Small intestine (tissue), 7 donors: ENCODE data around the gene EFTUD2. TPM values are rescaled to one million over a fixed set of nuclear protein-coding genes. Genes with fewer than 3 reads are reported as not detected.

Experiments used
- DNase-seq, 2 donors: peaks; one replicate each; pipeline versions ENCODE4 v3.0.0 to v3.0.0-alpha.2; 2013
- FAIRE-seq: peaks from 2 replicates; lab custom pipeline; 2012; peaks lifted over from hg19 to GRCh38; lab: Jason Lieb, UNC
- H3K27ac ChIP-seq, 3 donors: one replicate each; pipeline ENCODE4 v1.5.1; 2013; ENCODE audit warnings: low read length in 2 of 3, mild to moderate bottlenecking in 2 of 3, control low read depth in 1 of 3, inconsistent platforms in 1 of 3, low read depth in 1 of 3, moderate library complexity in 1 of 3
- H3K27me3 ChIP-seq, 3 donors: one replicate each; pipeline ENCODE4 v1.6.1; 2013; ENCODE audit warnings: low read length in 3 of 3, inconsistent platforms in 1 of 3; ENCODE audit not compliant: control insufficient read depth in 3 of 3, insufficient read depth in 3 of 3
- H3K36me3 ChIP-seq, 3 donors: one replicate each; pipeline ENCODE4 v1.6.1; 2013; ENCODE audit warnings: low read length in 3 of 3, inconsistent platforms in 1 of 3, low read depth in 1 of 3, mild to moderate bottlenecking in 1 of 3, moderate library complexity in 1 of 3; ENCODE audit not compliant: control insufficient read depth in 3 of 3, insufficient read depth in 2 of 3
- H3K4me1 ChIP-seq, 3 donors: one replicate each; pipeline ENCODE4 v1.6.1; 2013; ENCODE audit warnings: low read length in 2 of 3, inconsistent platforms in 1 of 3, low read depth in 1 of 3, mild to moderate bottlenecking in 1 of 3, moderate library complexity in 1 of 3; ENCODE audit not compliant: control insufficient read depth in 3 of 3, insufficient read depth in 2 of 3
- H3K4me3 ChIP-seq, 3 donors: one replicate each; pipeline ENCODE4 v1.5.1; 2013; ENCODE audit warnings: low read length in 3 of 3, control low read depth in 1 of 3, inconsistent platforms in 1 of 3, low read depth in 1 of 3, mild to moderate bottlenecking in 1 of 3, moderate library complexity in 1 of 3
- H3K9me3 ChIP-seq, 2 donors: one replicate each; pipeline ENCODE4 v1.6.1; 2013; ENCODE audit warnings: low read depth in 1 of 2, low read length in 1 of 2; ENCODE audit not compliant: control insufficient read depth in 2 of 2, insufficient read depth in 1 of 2
- WGBS, 3 donors: extraction: QIAGEN DNeasy Blood & Tissue Kit; methylation state at CpG; one replicate each; pipeline ENCODE4 v1.1.7; 2013; 5-methylcytosine and 5-hydroxymethylcytosine counted together
- polyA plus RNA-seq, 4 donors: library from polyadenylated mRNA; stranded (reverse) in 3 of 4; unstranded in 1 of 4; fragments of 200-250 nt in 3 of 4; fragments of 120-200 nt in 1 of 4; gene quantifications; one replicate each; pipeline versions ENCODE4 v1.2.1 to v1.2.3, GENCODE V29; 2013
- donor health status: healthy with polysubstance abuse.
- donor health status: control.
- donor health status: control.
- donor health status: Bipolar disorder and iron deficiency.
- donor health status: healthy.

The EFTUD2 gene
- polyA plus RNA-seq, 4 donors, result 19.9 to 71.2 (median 33.8) TPM

DNA sequence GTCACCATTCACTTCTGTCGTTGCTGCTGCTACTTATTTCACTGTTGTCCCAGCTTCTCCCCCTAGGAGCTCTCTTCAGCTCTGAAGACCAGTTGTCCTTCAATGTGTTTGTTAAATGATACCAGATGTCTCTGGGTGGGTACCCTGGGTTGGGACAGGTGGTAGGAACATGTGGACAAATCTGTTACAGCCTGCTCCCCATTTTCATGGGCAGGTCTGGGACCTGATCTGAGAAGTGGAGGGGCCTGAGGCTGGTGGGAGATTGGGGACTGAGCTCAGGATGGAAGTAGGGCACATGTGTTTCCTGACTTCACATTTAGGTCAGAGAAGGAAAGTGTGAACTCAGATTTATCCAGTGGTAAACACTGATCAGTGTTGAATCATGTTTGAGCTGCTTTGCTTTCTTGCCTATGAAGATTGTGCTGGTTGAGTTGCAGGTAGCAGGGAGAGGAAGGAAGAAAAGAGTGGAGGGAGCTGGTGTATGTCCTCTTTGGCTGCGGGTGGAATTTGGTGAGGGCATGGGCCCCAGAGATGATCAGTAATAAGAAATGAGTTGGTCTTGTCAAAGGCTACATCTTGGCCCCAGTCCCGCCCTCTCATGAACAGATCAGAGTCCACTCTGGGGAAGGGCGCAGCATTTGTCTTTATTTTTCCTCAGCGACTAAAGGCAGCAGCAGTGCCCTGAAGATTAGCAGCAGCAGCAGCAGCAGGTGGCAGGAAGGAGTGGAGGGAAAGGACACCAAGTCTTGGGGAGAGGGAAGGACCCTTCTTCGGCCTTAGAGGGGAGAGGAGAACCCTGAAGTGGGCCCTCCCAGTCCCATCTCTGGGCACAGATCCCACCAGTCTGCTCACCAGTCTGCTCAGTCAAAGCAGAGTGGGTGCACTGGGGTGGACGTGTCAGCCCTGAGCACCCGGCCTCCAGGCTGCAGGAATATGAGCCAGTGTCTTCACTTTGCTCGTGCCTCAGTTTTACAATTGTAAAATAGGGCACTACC lies 6.1 kb upstream of the EFTUD2 start:
- Histone ChIP-seq H3K9me3 (no peaks in the 10 kb centered on the region), H3K36me3 (peaks cover 0 to 14% (median 0%) of the 10 kb centered on the region in 3 donors), H3K4me1 (peaks cover 0 to 42% (median 10%) of the 10 kb centered on the region in 3 donors), H3K27ac (peak overlapping the region; percentile 73 to 82 (median 75)), H3K27me3 (peaks cover 0 to 2% (median 0%) of the 10 kb centered on the region in 3 donors), H3K4me3 (no peak overlapping the region)
- DNase-seq (peak; percentile 87 to 92), FAIRE-seq (no peak)
- 30 to 67% (median 55%) methylated on average over 9 of the region's 9 CpGs for WGBS, 3 donors

GRCh38 chr17:44904001-44904984 lies 5.0 kb upstream of the EFTUD2 start:
- Histone ChIP-seq H3K9me3 (no peaks in the 10 kb centered on the region), H3K36me3 (peaks cover 0 to 14% (median 0%) of the 10 kb centered on the region in 3 donors), H3K4me1 (peaks cover 0 to 44% (median 10%) of the 10 kb centered on the region in 3 donors), H3K27me3 (no peaks in the 10 kb centered on the region), H3K4me3 (no peak overlapping the region), H3K27ac (peak overlapping the region in 2 of 3 donors; percentile 67 to 82)
- FAIRE-seq, result no peak
- no peak for DNase-seq
- 88 to 94% (median 92%) methylated on average over 33 to 35 of the region's 35 CpGs for WGBS, 3 donors

GRCh38 chr17:44903012-44903685 lies 3.9 kb upstream of the EFTUD2 start:
- H3K27me3 ChIP-seq, result no peaks in the 10 kb centered on the region
- 41 to 69% (median 62%) methylated on average over 8 of the region's 8 CpGs for WGBS, 3 donors
- peaks cover 0 to 14% (median 0%) of the 10 kb centered on the region in 3 donors for H3K36me3 ChIP-seq
- H3K4me3 ChIP-seq, result no peak overlapping the region
- peaks cover 0 to 47% (median 10%) of the 10 kb centered on the region in 3 donors for H3K4me1 ChIP-seq
- H3K9me3 ChIP-seq, result no peaks in the 10 kb centered on the region
- H3K27ac ChIP-seq, result no peak overlapping the region
- peak in 1 of 2 donors; percentile 50 for DNase-seq
- no peak for FAIRE-seq

- no peak for DNase-seq
- Histone ChIP-seq H3K4me3 (no peak overlapping the region), H3K27me3 (no peaks in the 10 kb centered on the region), H3K27ac (no peak overlapping the region), H3K36me3 (peaks cover 0 to 14% (median 0%) of the 10 kb centered on the region in 3 donors), H3K9me3 (no peaks in the 10 kb centered on the region), H3K4me1 (peaks cover 0 to 46% (median 10%) of the 10 kb centered on the region in 3 donors)
- 88 to 91% (median 89%) methylated on average over 17 of the region's 17 CpGs for WGBS, 3 donors
- no peak for FAIRE-seq
Measured at GRCh38 chr17:44902135-44902760, 3.0 kb upstream of the EFTUD2 start.

GRCh38 chr17:44901411-44901921 lies 2.2 kb upstream of the EFTUD2 start:
- DNase-seq (no peak), FAIRE-seq (no peak)
- no peak overlapping the region for H3K27ac ChIP-seq
- no peak overlapping the region for H3K4me3 ChIP-seq
- WGBS, 3 donors, result 74 to 81% (median 75%) methylated on average over 4 of the region's 4 CpGs
- H3K4me1 ChIP-seq, result peaks cover 0 to 38% (median 10%) of the 10 kb centered on the region in 3 donors
- peaks cover 0 to 14% (median 0%) of the 10 kb centered on the region in 3 donors for H3K36me3 ChIP-seq
- no peaks in the 10 kb centered on the region for H3K9me3 ChIP-seq
- H3K27me3 ChIP-seq, result no peaks in the 10 kb centered on the region

- peaks cover 0 to 33% (median 5%) of the 10 kb centered on the region in 3 donors for H3K4me1 ChIP-seq
- WGBS, 3 donors, result 19 to 29% (median 24%) methylated on average over 3 of the region's 3 CpGs
- no peaks in the 10 kb centered on the region for H3K9me3 ChIP-seq
- no peaks in the 10 kb centered on the region for H3K27me3 ChIP-seq
- DNase-seq (peak in 1 of 2 donors; percentile 18), FAIRE-seq (no peak)
- H3K4me3 ChIP-seq, result no peak overlapping the region
- H3K27ac ChIP-seq, result no peak overlapping the region
- peaks cover 0 to 14% (median 0%) of the 10 kb centered on the region in 3 donors for H3K36me3 ChIP-seq
Measured at GRCh38 chr17:44900894-44901293, 1.6 kb upstream of the EFTUD2 start.

DNA sequence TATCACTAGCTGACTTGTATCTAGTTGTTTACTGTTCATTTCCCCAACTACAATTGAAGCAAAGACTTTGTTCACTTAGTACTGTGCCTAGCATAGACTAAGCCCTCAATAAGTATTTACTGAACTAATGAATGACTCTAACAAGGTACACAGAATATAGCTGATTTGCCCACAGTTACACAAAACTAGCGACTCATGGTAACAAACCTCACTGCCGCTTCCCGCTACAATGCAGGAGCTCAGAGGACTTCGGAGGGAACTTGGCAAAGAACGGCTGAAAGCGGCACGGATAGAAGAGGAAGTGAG lies 524 bp downstream of the EFTUD2 start:
- Histone ChIP-seq H3K27ac (peak overlapping the region; percentile 80 to 99 (median 84)), H3K4me1 (peaks cover 0 to 18% (median 0%) of the 10 kb centered on the region in 3 donors), H3K9me3 (no peaks in the 10 kb centered on the region), H3K4me3 (peak overlapping the region; percentile 65 to 80 (median 75)), H3K36me3 (peaks cover 2 to 21% (median 3%) of the 10 kb centered on the region in 3 donors), H3K27me3 (no peaks in the 10 kb centered on the region)
- no peak for DNase-seq
- no peak for FAIRE-seq
- 0 to 1% (median 0%) methylated on average over 7 of the region's 7 CpGs for WGBS, 3 donors
